WI38 (cell line): ENCODE data around the gene C2CD4B.

Experiments
- H3K4me3 ChIP-seq: 2 replicates; pipeline ENCODE4 v1.5.1; 2011; ENCODE audit warnings: low read depth, mild to moderate bottlenecking, control low read depth, low read length
- CTCF ChIP-seq: IDR thresholded peaks from 2 replicates; pipeline ENCODE4 v1.5.1; 2012; ENCODE audit warnings: low read depth, mild to moderate bottlenecking, control low read depth, low read length

Gene C2CD4B

GRCh38 chr15:62165104-62165792 is at the start of gene C2CD4B:
Gene C2CD4B, minus strand, starts transcription at chr15:62165285. Its CDS starts 301 bp downstream, at chr15:62164984.
- no peak for TF ChIP-seq CTCF
- H3K4me3 ChIP-seq: no peak within 1 kb of the TSS

- TF ChIP-seq CTCF: no peak
- no peak overlapping the region for H3K4me3 ChIP-seq
Measured at GRCh38 chr15:62212741-62213140, 47.7 kb upstream of the C2CD4B start.

GRCh38 chr15:62211348-62211747 is 46.3 kb upstream of the C2CD4B start:
- no peak overlapping the region for H3K4me3 ChIP-seq
- TF ChIP-seq CTCF: no peak

GRCh38 chr15:62209821-62210220 is 44.7 kb upstream of the C2CD4B start:
- no peak for TF ChIP-seq CTCF

GRCh38 chr15:62209322-62209721 is 44.2 kb upstream of the C2CD4B start:
- H3K4me3 ChIP-seq: no peak overlapping the region
- no peak for TF ChIP-seq CTCF

More at GRCh38 chr15:62209821-62210220, 44.7 kb upstream of the C2CD4B start:
- no peak overlapping the region for H3K4me3 ChIP-seq

GRCh38 chr15:62208884-62209283 is 43.8 kb upstream of the C2CD4B start:
- no peak for TF ChIP-seq CTCF
- H3K4me3 ChIP-seq: no peak overlapping the region

GRCh38 chr15:62208367-62208766 is 43.3 kb upstream of the C2CD4B start:
- no peak overlapping the region for H3K4me3 ChIP-seq
- no peak for TF ChIP-seq CTCF
